ENCODE results near the gene KANSL1. TPM values are rescaled to one million over a fixed set of nuclear protein-coding genes. Genes with fewer than 3 reads are reported as not detected.
"Not testable (repeated sequence)": the region's sequence is repeated elsewhere in the genome, so short reads cannot be mapped to it uniquely, and the experiment has no call there.

KANSL1 gene
- total RNA-seq, 1 experiment from 2014 or later = 72.7 TPM

- DNase-seq (ENCODE audit: low spot score) (no peak), ATAC-seq (peak; percentile 56)
- Mint-ChIP-seq H3K36me3 (no peaks in the 10 kb centered on the region), H3K27me3 (ENCODE audit: low read depth) (no peaks in the 10 kb centered on the region), H3K9me3 (no peaks in the 10 kb centered on the region), H3K4me3 (peak overlapping the region; percentile 1; the same call in 1 of the 2 replicates), H3K27ac (peak overlapping the region; percentile 84), H3K4me1 (peaks cover 94% of the 10 kb centered on the region)
- ChIA-PET CTCF (interaction anchor here (0.7 to 1.8 kb wide), 4 partner anchors 30 to 1033 kb away, joined by 3 to 6 read pairs (median 3); no protein-coding TSS in a partner anchor), POLR2A (interaction anchor here (0.7 kb wide), 1 partner anchor 1728 kb away, joined by 6 read pairs; no protein-coding TSS in a partner anchor)
- TF ChIP-seq MXD4 (CRISPR knock-in tag; IDR thresholded peaks at IDR 0.05; ENCODE audit: borderline replicate concordance) = no peak
- TF ChIP-seq NR1H2 (CRISPR knock-in tag; IDR thresholded peaks at IDR 0.05) = no peak
- TF ChIP-seq USF1 (CRISPR knock-in tag; IDR thresholded peaks at IDR 0.05) = no peak
- TF ChIP-seq ELF4 (CRISPR knock-in tag; IDR thresholded peaks at IDR 0.05; ENCODE audit: low read depth) = no peak
- TF ChIP-seq E2F4 (CRISPR knock-in tag; IDR thresholded peaks at IDR 0.05; ENCODE audit: borderline replicate concordance, low read depth) = no peak
- TF ChIP-seq CBFB (CRISPR knock-in tag; IDR thresholded peaks at IDR 0.05; ENCODE audit: low read depth) = no peak
- TF ChIP-seq EMX1 (CRISPR knock-in tag; IDR thresholded peaks at IDR 0.05) = no peak
- TF ChIP-seq RORB (CRISPR knock-in tag; IDR thresholded peaks at IDR 0.05) = no peak
- TF ChIP-seq ZNF232 (CRISPR knock-in tag; IDR thresholded peaks at IDR 0.05) = no peak
- no peak for TF ChIP-seq STAT6 (CRISPR knock-in tag; conservative IDR thresholded peaks at IDR 0.05; ENCODE audit: low read depth)
- TF ChIP-seq ZNF263 (CRISPR knock-in tag; IDR thresholded peaks at IDR 0.05; ENCODE audit: low read depth) = no peak
- no peak for TF ChIP-seq SP1 (CRISPR knock-in tag; conservative IDR thresholded peaks at IDR 0.05)
- no peak for TF ChIP-seq E2F5 (CRISPR knock-in tag; IDR thresholded peaks at IDR 0.05)
- no peak for TF ChIP-seq GTF2I (CRISPR knock-in tag; conservative IDR thresholded peaks at IDR 0.05)
Observed at GRCh38 chr17:46182961-46183360, 10.3 kb downstream of the KANSL1 start.

- peaks cover 92% of the 10 kb centered on the region for H3K4me1 Mint-ChIP-seq
- no peak overlapping the region for H3K4me3 Mint-ChIP-seq
- H3K27me3 Mint-ChIP-seq (ENCODE audit: low read depth) = no peaks in the 10 kb centered on the region
- CTCF ChIA-PET = interaction anchor here (0.8 to 1.8 kb wide), 2 partner anchors 11 to 138 kb away, joined by 4 to 6 read pairs; partner anchors contain the start of gene KANSL1
- H3K36me3 Mint-ChIP-seq = no peaks in the 10 kb centered on the region
- no peak for TF ChIP-seq GABPB1 (CRISPR knock-in tag; IDR thresholded peaks at IDR 0.05)
- no peak for TF ChIP-seq GTF2I (CRISPR knock-in tag; conservative IDR thresholded peaks at IDR 0.05)
- TF ChIP-seq OVOL2 (CRISPR knock-in tag; IDR thresholded peaks at IDR 0.05; ENCODE audit: borderline replicate concordance) = no peak
- no peak for TF ChIP-seq SMAD4 (CRISPR knock-in tag; IDR thresholded peaks at IDR 0.05)
- peak overlapping the region; percentile 86 for H3K27ac Mint-ChIP-seq
- H3K9me3 Mint-ChIP-seq = no peaks in the 10 kb centered on the region
- ATAC-seq = no peak
- POLR2A ChIA-PET = interaction anchor here (1.1 to 1.6 kb wide), 2 partner anchors 11 kb away, joined by 5 read pairs; partner anchors contain the start of gene KANSL1
- no peak for DNase-seq (ENCODE audit: low spot score)
Observed at GRCh38 chr17:46181940-46182339, 11.3 kb downstream of the KANSL1 start.

- peak overlapping the region; percentile 86 for H3K27ac Mint-ChIP-seq
Observed at GRCh38 chr17:46181316-46181715, 11.9 kb downstream of the KANSL1 start.

More at GRCh38 chr17:46181316-46181715, 11.9 kb downstream of the KANSL1 start:
- DNase-seq (ENCODE audit: low spot score); ATAC-seq; H3K9me3 Mint-ChIP-seq; H3K36me3 Mint-ChIP-seq; H3K4me3 Mint-ChIP-seq; H3K27me3 Mint-ChIP-seq (ENCODE audit: low read depth): not testable (repeated sequence)
- POLR2A ChIA-PET = interaction anchor here (1.1 to 1.6 kb wide), 2 partner anchors 10 to 12 kb away, joined by 5 read pairs; partner anchors contain the start of gene KANSL1
- H3K4me1 Mint-ChIP-seq = peaks cover 91% of the 10 kb centered on the region
- CTCF ChIA-PET = interaction anchor here (1.7 kb wide), 1 partner anchor 12 kb away, joined by 12 read pairs; the partner anchor contains the start of gene KANSL1

Data from WTC11 (cell line).